ENCODE data around the gene CYTH3. TPM values are rescaled to one million over a fixed set of nuclear protein-coding genes. Genes with fewer than 3 reads are reported as not detected.

Gene CYTH3
- total and polyA plus RNA-seq, 9 of the 15 experiments (the other 6 are each of a cell fraction or from before 2014, with no cell fraction given), result 0.25 to 15.2 (median 11.4) TPM

DNA sequence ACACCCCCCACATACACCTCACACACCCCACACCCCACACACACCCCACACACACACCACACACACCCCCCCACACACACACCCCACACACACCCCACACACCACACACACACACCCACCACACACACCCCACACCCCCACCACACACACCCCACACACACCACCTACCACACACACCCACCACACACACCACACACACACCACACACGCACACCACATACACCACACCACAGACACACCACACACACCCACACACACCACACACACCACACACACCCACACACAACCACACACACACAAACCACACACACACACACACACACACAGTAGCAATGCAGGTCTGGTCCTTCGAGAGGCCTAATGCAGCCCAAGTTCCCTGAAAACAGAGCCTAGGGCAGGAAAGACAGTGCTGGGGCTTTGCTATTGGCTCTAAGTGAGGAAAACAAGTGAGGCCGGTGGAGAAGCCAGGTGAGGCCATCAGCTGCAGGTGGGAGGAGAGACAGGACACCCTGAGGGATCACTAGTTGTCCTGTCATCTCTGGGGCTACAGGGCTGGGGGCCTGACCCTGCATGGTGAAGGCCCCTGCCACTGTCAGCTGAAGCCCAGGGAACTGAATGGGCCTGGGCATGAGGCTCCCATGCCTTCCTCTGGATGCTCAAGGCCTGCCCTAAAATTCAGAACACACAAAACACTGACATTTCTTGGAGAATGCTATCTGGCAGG, 92.6 kb downstream of the CYTH3 start:
- WGBS (ENCODE audit: insufficient coverage, low coverage, missing lambda C conversion rate), result 81% methylated on average over 2 of the region's 3 CpGs
- H3K4me1 ChIP-seq (replicated peaks in 1 of 2; ENCODE audit: control insufficient read depth in 2 of 2, insufficient read depth in 2 of 2, low read length in 2 of 2), result no peaks in the 10 kb centered on the region; a peak in 1 of 5 replicates
- in situ Hi-C loops (cut with MboI) (no loop called here), intact Hi-C loops (cut with micrococcal nuclease) (no loop called here)
- no peak overlapping the region for H2AFZ ChIP-seq (ENCODE audit: low read depth, low read length)
- CTCF ChIA-PET (ENCODE audit: low intra/inter-chr PET ratio), result no interaction called here
- H3K4me2 ChIP-seq (ENCODE audit: insufficient read depth, low read length), result no peak overlapping the region
- H3K9ac ChIP-seq (ENCODE audit: insufficient read depth in 1 of 2, low read depth in 2 of 2, low read length in 2 of 2), result peak overlapping the region in 1 of 2 experiments; percentile 59; a peak in 1 of 4 replicates
- H3K9me1 ChIP-seq (ENCODE audit: control insufficient read depth, insufficient read depth, low read length), result no peaks in the 10 kb centered on the region
- no TSS peak for BruUV-seq (replicated peaks)
- DNase-seq (ENCODE audit: extremely low read depth in 1 of 4, low spot score in 3 of 4) (no peak), FAIRE-seq (peak; percentile 69), ATAC-seq (no peak)
- POLR2A ChIA-PET, result interaction anchor here (0.6 to 0.9 kb wide), 2 partner anchors 17 to 170 kb away, joined by 3 to 4 read pairs; no protein-coding TSS in a partner anchor
- no peak overlapping the region for H3K4me3 ChIP-seq
- H3K79me2 ChIP-seq (ENCODE audit: control insufficient read depth, insufficient read depth, low read length), result no peaks in the 10 kb centered on the region
- H3K27ac ChIP-seq (ENCODE audit: extremely low read depth, low read depth, low read length), result no peak overlapping the region
- H3K36me3 ChIP-seq (ENCODE audit: control insufficient read depth, insufficient read depth, low read length), result peaks cover 15% of the 10 kb centered on the region; the same call in 2 of the 3 replicates
- H3K27me3 ChIP-seq (ENCODE audit: control insufficient read depth in 2 of 2, insufficient read depth in 2 of 2, low read length in 2 of 2), result no peaks in the 10 kb centered on the region
- H3K9me3 ChIP-seq (replicated peaks; ENCODE audit: control insufficient read depth, insufficient read depth, low read depth, low read length), result no peaks in the 10 kb centered on the region
- no peaks in the 10 kb centered on the region for H4K20me1 ChIP-seq (replicated peaks; ENCODE audit: control insufficient read depth, insufficient read depth, low read length)
- TF ChIP-seq ZNF12 (CRISPR knock-in tag; IDR thresholded peaks at IDR 0.05) (no peak), POLR2B (IDR thresholded peaks at IDR 0.05; ENCODE audit: low read depth, partially characterized antibody) (no peak), GABPB2 (CRISPR knock-in tag; conservative IDR thresholded peaks at IDR 0.05) (no peak), NFE2 (IDR thresholded peaks at IDR 0.05; ENCODE audit: low read depth) (no peak), ZNF384 (IDR thresholded peaks at IDR 0.05; ENCODE audit: low read depth, low read length) (no peak), ZNF436 (CRISPR knock-in tag; IDR thresholded peaks at IDR 0.05) (no peak), PHF20 (IDR thresholded peaks at IDR 0.05; ENCODE audit: partially characterized antibody) (no peak), ZC3H4 (CRISPR knock-in tag; IDR thresholded peaks at IDR 0.05; ENCODE audit: borderline replicate concordance) (no peak), ELF4 (CRISPR knock-in tag; IDR thresholded peaks at IDR 0.05) (0 out of 2 replicates have a peak, but pooled peaks have one; percentile 60), HDAC6 (IDR thresholded peaks at IDR 0.05; ENCODE audit: low read depth, low read length) (no peak), ZBTB1 (CRISPR knock-in tag; IDR thresholded peaks at IDR 0.05; ENCODE audit: borderline replicate concordance, low read depth) (no peak), PHTF2 (CRISPR knock-in tag; IDR thresholded peaks at IDR 0.05) (no peak), CAMTA2 (CRISPR knock-in tag; conservative IDR thresholded peaks at IDR 0.05) (no peak), EGR1 (conservative IDR thresholded peaks at IDR 0.05) (peak; percentile 69), DIDO1 (tag; IDR thresholded peaks at IDR 0.05; ENCODE audit: low read depth) (no peak)
- TF ChIP-seq, protein P1, sequence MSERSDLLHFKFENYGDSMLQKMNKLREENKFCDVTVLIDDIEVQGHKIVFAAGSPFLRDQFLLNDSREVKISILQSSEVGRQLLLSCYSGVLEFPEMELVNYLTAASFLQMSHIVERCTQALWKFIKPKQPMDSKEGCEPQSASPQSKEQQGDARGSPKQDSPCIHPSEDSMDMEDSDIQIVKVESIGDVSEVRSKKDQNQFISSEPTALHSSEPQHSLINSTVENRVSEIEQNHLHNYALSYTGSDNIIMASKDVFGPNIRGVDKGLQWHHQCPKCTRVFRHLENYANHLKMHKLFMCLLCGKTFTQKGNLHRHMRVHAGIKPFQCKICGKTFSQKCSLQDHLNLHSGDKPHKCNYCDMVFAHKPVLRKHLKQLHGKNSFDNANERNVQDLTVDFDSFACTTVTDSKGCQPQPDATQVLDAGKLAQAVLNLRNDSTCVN (CRISPR knock-in tag; IDR thresholded peaks at IDR 0.05), result peak; percentile 72; the same call in 1 of the 2 replicates
- TF ChIP-seq, protein P2, sequence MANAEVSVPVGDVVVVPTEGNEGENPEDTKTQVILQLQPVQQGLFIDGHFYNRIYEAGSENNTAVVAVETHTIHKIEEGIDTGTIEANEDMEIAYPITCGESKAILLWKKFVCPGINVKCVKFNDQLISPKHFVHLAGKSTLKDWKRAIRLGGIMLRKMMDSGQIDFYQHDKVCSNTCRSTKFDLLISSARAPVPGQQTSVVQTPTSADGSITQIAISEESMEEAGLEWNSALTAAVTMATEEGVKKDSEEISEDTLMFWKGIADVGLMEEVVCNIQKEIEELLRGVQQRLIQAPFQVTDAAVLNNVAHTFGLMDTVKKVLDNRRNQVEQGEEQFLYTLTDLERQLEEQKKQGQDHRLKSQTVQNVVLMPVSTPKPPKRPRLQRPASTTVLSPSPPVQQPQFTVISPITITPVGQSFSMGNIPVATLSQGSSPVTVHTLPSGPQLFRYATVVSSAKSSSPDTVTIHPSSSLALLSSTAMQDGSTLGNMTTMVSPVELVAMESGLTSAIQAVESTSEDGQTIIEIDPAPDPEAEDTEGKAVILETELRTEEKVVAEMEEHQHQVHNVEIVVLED (CRISPR knock-in tag; IDR thresholded peaks at IDR 0.05), result no peak
- TF ChIP-seq, protein P3, sequence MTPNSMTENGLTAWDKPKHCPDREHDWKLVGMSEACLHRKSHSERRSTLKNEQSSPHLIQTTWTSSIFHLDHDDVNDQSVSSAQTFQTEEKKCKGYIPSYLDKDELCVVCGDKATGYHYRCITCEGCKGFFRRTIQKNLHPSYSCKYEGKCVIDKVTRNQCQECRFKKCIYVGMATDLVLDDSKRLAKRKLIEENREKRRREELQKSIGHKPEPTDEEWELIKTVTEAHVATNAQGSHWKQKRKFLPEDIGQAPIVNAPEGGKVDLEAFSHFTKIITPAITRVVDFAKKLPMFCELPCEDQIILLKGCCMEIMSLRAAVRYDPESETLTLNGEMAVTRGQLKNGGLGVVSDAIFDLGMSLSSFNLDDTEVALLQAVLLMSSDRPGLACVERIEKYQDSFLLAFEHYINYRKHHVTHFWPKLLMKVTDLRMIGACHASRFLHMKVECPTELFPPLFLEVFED (CRISPR knock-in tag; conservative IDR thresholded peaks at IDR 0.05), result 0 out of 2 replicates have a peak, but pooled peaks have one; percentile 51
- TF ChIP-seq, protein P4, sequence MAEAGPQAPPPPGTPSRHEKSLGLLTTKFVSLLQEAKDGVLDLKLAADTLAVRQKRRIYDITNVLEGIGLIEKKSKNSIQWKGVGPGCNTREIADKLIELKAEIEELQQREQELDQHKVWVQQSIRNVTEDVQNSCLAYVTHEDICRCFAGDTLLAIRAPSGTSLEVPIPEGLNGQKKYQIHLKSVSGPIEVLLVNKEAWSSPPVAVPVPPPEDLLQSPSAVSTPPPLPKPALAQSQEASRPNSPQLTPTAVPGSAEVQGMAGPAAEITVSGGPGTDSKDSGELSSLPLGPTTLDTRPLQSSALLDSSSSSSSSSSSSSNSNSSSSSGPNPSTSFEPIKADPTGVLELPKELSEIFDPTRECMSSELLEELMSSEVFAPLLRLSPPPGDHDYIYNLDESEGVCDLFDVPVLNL (CRISPR knock-in tag; IDR thresholded peaks at IDR 0.05; ENCODE audit: low read depth), result no peak

Data from K562 (cell line).